Activated B cell treated with CpG ODN at 0.5 μM for 24 hours (primary cell): ENCODE data around the gene PBX2. TPM values are rescaled to one million over a fixed set of nuclear protein-coding genes. Genes with fewer than 3 reads are reported as not detected.
"Not testable (repeated sequence)": the region's sequence is repeated elsewhere in the genome, so short reads cannot be mapped to it uniquely, and the experiment has no call there.

ENCODE experiments used
- ATAC-seq: fragments of 200-7000 bp; cut with Tn5 transposase; one replicate; pipeline ENCODE4 v1.10.0; 2021; ENCODE audit warnings: low read depth, mild to moderate bottlenecking, moderate library complexity
- CTCF ChIA-PET: fragments of 350-600 bp; sonication (Branson Sonifier 250); formaldehyde crosslinking; loops from one replicate; lab custom pipeline; 2021; ENCODE audit warnings: antibody characterized with exemption; lab: Charles Lee
- POLR2A ChIA-PET: fragments of 350-600 bp; sonication (Branson Sonifier 250); formaldehyde crosslinking; loops from one replicate; lab custom pipeline; 2021; ENCODE audit warnings: antibody characterized with exemption; lab: Charles Lee
- DNase-seq: peaks from one replicate; pipeline ENCODE4 v3.0.0; 2022
- H3K27ac Mint-ChIP-seq: one replicate; pipeline ENCODE4 v1.8.0; 2020; ENCODE audit warnings: mixed read lengths
- H3K27me3 Mint-ChIP-seq: one replicate; pipeline ENCODE4 v1.8.0; 2021; ENCODE audit warnings: mixed read lengths
- H3K36me3 Mint-ChIP-seq: one replicate; pipeline ENCODE4 v1.8.0; 2021; ENCODE audit warnings: low read depth, mixed read lengths
- H3K4me1 Mint-ChIP-seq: one replicate; pipeline ENCODE4 v1.8.0; 2021; ENCODE audit warnings: mixed read lengths
- H3K4me3 Mint-ChIP-seq: one replicate; pipeline ENCODE4 v1.8.0; 2020; ENCODE audit warnings: mild to moderate bottlenecking, mixed read lengths
- H3K9me3 Mint-ChIP-seq: one replicate; pipeline ENCODE4 v1.8.0; 2020; ENCODE audit warnings: mixed read lengths
- CTCF ChIP-seq: fragments of 200-600 bp; IDR thresholded peaks from one replicate; pipeline ENCODE4 v1.8.0; 2022; ENCODE audit warnings: antibody characterized with exemption, mild to moderate bottlenecking
- intact Hi-C: fragments of 100-400 bp; cut with micrococcal nuclease; formaldehyde crosslinking; loops from one replicate; pipeline ENCODE4 v1.15.1; 2024
- total RNA-seq: library from RNA; stranded (reverse); gene quantifications from 2 replicates; pipeline ENCODE4 v1.2.3, GENCODE V29; 2022

Gene PBX2
- total RNA-seq, 1 donor from 2014 or later: 153 TPM

GRCh38 chr6:32187009-32187709 is 2.8 kb downstream of the PBX2 start:
- no peak for TF ChIP-seq CTCF
- Mint-ChIP-seq H3K27me3 (no peaks in the 10 kb centered on the region), H3K27ac (peak overlapping the region; percentile 77), H3K4me1 (peaks cover 56% of the 10 kb centered on the region), H3K9me3 (no peaks in the 10 kb centered on the region), H3K36me3 (peaks cover 70% of the 10 kb centered on the region), H3K4me3 (peak overlapping the region; percentile 8)
- intact Hi-C loops: no loop called here
- CTCF ChIA-PET: interaction anchor here (0.7 to 1.3 kb wide), 2 partner anchors 68 to 520 kb away, joined by 3 read pairs; no protein-coding TSS in a partner anchor
- DNase-seq: no peak
- POLR2A ChIA-PET: interaction anchor here (0.7 to 1.4 kb wide), 4 partner anchors 8 to 889 kb away, joined by 3 to 8 read pairs (median 4); partner anchors contain the start of genes FKBPL and HLA-DPB1
- no peak for ATAC-seq

- intact Hi-C loops, H3K27me3 Mint-ChIP-seq, CTCF ChIA-PET, H3K9me3 Mint-ChIP-seq, DNase-seq, ATAC-seq: not testable (repeated sequence)
- peaks cover 72% of the 10 kb centered on the region for H3K36me3 Mint-ChIP-seq
- H3K27ac Mint-ChIP-seq: peak overlapping the region; percentile 77
- POLR2A ChIA-PET: interaction anchor here (0.7 to 1.4 kb wide), 3 partner anchors 10 to 34 kb away, joined by 5 to 8 read pairs (median 5); no protein-coding TSS in a partner anchor
- H3K4me1 Mint-ChIP-seq: peaks cover 49% of the 10 kb centered on the region
- H3K4me3 Mint-ChIP-seq: peak overlapping the region; percentile 36
Observed at GRCh38 chr6:32186151-32186840, 3.7 kb downstream of the PBX2 start.

- Mint-ChIP-seq H3K4me3 (peak overlapping the region; percentile 36), H3K4me1 (peaks cover 45% of the 10 kb centered on the region), H3K36me3 (peaks cover 74% of the 10 kb centered on the region), H3K27ac (peak overlapping the region; percentile 77)
- POLR2A ChIA-PET: interaction anchor here (0.6 to 1.2 kb wide), 3 partner anchors 9 to 1133 kb away, joined by 3 to 5 read pairs (median 5); no protein-coding TSS in a partner anchor
- H3K9me3 Mint-ChIP-seq, CTCF ChIA-PET, intact Hi-C loops, H3K27me3 Mint-ChIP-seq, DNase-seq: not testable (repeated sequence)
- ATAC-seq: peak; percentile 10
Observed at GRCh38 chr6:32185681-32186131, 4.3 kb downstream of the PBX2 start.

GRCh38 chr6:32184084-32184640 is 5.8 kb downstream of the PBX2 start, which contains the start of gene AGER:
AGER (minus strand) TSS chr6:32184253; CDS start chr6:32184222, 31 bp downstream.
- Mint-ChIP-seq H3K4me1 (peaks cover 48% of the 10 kb centered on the region), H3K9me3 (no peaks in the 10 kb centered on the region), H3K27me3 (no peaks in the 10 kb centered on the region), H3K4me3 (no peak within 1 kb of the TSS), H3K27ac (no peak within 1 kb of the TSS), H3K36me3 (peaks cover 82% of the 10 kb centered on the region)
- ChIA-PET POLR2A (no interaction called here), CTCF (no interaction called here)
- ATAC-seq (no peak), DNase-seq (no peak)
- no peak for TF ChIP-seq CTCF
- intact Hi-C loops: no loop called here

GRCh38 chr6:32183483-32184083 is 6.4 kb downstream of the PBX2 start:
- peaks cover 82% of the 10 kb centered on the region for H3K36me3 Mint-ChIP-seq
- intact Hi-C loops: no loop called here
- ATAC-seq (no peak), DNase-seq (no peak)
- H3K4me3 Mint-ChIP-seq: no peak overlapping the region
- peaks cover 48% of the 10 kb centered on the region for H3K4me1 Mint-ChIP-seq
- no peak overlapping the region for H3K27ac Mint-ChIP-seq
- no peaks in the 10 kb centered on the region for H3K27me3 Mint-ChIP-seq
- CTCF ChIA-PET: no interaction called here
- no peaks in the 10 kb centered on the region for H3K9me3 Mint-ChIP-seq
- POLR2A ChIA-PET: interaction anchor here (1.1 to 1.9 kb wide), 2 partner anchors 9 to 12 kb away, joined by 5 to 9 read pairs; partner anchors contain the start of gene GPSM3
- no peak for TF ChIP-seq CTCF
